ENCODE results near the gene RBP2.

RBP2 gene

DNA sequence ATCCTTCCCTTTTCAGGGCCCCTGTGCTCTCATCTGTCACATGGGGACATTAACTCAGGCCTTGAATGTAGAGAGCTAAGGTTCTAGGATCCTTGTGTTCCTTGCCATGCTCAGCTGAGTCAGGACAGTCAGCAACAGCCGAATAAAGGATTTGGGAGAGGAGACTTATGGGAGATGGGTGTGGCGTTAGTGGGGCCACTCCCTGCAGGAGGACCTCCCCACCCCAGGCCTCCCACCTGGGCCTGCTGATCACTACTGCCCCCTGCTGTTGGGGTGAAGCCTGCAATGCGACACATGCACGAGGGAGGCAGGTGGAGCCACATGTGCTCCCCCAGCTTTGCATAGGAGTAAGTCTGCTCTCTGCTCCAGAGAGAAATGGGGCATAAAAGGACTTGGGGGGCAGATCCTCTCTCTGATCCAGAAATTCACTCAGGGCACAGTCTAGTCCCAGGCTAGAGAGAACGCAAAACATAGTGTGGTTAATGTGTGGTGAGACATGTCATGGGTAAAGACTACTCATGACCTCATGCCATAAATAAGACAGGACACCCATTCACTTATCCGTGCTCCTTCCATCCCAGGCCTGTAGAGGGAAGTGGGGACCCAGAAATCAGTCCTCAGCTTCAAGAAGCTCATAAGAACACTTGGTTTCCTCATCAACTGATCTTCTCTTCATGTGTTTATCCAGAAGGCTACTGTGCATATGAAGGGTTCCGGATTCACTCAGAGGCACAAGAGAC lies 43.9 kb upstream of the RBP2 start:
- no peak for DNase-seq (ENCODE audit: low read depth)
- TF ChIP-seq, protein P1, sequence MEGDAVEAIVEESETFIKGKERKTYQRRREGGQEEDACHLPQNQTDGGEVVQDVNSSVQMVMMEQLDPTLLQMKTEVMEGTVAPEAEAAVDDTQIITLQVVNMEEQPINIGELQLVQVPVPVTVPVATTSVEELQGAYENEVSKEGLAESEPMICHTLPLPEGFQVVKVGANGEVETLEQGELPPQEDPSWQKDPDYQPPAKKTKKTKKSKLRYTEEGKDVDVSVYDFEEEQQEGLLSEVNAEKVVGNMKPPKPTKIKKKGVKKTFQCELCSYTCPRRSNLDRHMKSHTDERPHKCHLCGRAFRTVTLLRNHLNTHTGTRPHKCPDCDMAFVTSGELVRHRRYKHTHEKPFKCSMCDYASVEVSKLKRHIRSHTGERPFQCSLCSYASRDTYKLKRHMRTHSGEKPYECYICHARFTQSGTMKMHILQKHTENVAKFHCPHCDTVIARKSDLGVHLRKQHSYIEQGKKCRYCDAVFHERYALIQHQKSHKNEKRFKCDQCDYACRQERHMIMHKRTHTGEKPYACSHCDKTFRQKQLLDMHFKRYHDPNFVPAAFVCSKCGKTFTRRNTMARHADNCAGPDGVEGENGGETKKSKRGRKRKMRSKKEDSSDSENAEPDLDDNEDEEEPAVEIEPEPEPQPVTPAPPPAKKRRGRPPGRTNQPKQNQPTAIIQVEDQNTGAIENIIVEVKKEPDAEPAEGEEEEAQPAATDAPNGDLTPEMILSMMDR (IDR thresholded peaks at IDR 0.05; ENCODE audit: control insufficient read depth, extremely low read depth, insufficient read depth) = peak; percentile 44
- no peak overlapping the region for H3K4me3 ChIP-seq (ENCODE audit: low read depth, low read length)

DNA sequence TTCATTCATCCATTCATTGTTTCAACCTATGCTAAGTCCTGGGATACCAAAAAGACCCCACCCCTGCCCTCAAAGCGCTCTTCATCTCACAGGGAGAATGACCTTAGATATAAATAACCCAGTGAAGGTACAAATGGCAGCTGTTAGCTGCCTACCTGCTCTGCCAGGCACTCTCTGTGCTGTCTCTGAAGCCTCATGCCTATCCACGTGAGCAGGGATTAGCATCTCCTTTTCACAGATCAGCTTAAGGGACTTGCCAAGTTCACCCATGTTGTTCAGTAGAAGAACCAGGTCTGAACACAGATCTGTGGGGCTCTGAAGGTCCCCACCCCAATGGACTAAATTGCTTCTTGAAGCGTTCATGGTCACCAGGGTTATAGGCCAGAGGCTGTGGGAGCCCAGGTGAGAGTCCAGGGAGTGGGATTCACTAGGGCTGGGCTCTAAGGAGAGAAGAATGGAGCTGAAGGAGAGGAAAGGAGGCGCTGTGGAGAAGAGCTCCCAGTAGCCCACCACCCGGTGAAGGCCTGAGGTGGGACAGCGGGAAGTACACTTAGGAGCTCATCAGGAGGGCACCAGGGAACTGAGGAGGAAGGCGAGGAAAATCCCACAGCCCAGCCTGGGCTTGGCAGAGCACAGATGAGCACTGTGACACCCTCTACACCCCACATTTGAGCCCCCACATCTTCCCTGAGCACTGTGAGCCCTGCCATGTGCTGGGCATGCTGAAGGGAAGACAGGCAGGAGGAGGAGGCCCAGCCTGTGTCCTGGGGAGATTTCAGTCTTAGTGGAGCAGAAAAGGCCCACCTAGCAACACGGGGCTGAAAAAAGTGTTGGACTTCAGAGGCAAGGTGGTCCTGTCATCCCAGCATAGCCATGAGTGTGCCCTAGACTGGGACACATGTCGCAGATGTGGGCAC lies 42.9 kb upstream of the RBP2 start:
- TF ChIP-seq, protein P1 (IDR thresholded peaks at IDR 0.05; ENCODE audit: control insufficient read depth, extremely low read depth, insufficient read depth) = no peak
- DNase-seq (ENCODE audit: low read depth) = no peak
- no peak overlapping the region for H3K4me3 ChIP-seq (ENCODE audit: low read depth, low read length)

DNA sequence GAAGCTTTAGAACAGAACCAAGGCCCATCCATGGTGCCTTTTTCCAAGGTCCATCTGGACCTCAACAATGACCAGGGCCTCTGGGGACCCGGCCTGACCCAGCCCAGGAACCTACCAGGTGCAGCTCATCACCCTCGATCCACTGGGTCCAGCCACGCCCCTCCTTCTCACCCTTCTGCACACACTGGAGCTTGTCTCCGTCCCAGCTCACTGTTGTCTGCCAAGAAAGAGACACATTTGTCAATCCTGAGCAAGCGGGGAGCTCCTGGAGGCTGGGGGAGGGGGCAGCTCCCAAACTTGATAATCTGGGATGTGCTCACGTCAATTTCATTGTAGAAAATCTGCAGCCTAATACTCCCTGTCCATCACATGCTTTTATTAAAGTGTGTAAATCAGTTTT lies 42.0 kb upstream of the RBP2 start:
- DNase-seq (ENCODE audit: low read depth) = no peak
- TF ChIP-seq, protein P1 (IDR thresholded peaks at IDR 0.05; ENCODE audit: control insufficient read depth, extremely low read depth, insufficient read depth) = no peak
- no peak overlapping the region for H3K4me3 ChIP-seq (ENCODE audit: low read depth, low read length)

DNA sequence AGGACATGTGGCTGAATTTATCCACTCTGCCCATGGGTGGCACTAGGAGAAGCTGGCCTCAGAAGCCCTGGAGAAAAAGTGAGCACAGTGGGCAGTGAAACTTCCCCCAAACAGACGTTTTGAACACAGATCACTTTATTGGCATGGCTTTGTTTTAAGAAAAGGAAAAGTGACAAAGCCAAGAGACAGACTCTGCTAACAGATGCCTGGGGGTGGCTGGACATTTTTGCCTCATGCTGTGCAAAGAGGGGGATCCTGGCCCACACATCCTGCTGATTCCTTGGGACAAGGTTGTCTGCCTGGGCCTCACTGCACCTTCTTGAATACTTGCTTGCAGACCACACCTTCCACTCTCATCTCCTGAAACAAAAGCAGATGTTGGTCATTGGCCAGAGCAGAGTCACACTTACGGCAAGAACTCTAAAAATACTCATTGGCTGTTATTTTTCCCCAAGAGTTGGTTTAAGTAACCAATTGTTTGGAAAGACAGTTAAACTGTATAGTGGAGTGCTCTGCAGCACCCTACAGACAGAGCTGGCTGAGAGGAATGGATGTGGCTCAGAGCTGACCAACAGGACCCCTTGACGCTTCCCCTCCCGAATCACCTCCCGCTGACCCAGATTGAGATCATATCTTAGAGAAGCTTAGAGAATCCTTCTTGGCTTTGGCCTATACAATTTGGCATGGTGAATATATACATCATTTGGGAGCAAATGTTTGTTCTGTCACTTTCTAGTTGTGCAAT lies 41.2 kb upstream of the RBP2 start:
- TF ChIP-seq, protein P1 (IDR thresholded peaks at IDR 0.05; ENCODE audit: control insufficient read depth, extremely low read depth, insufficient read depth) = no peak
- DNase-seq (ENCODE audit: low read depth) = no peak
- no peak overlapping the region for H3K4me3 ChIP-seq (ENCODE audit: low read depth, low read length)

DNA sequence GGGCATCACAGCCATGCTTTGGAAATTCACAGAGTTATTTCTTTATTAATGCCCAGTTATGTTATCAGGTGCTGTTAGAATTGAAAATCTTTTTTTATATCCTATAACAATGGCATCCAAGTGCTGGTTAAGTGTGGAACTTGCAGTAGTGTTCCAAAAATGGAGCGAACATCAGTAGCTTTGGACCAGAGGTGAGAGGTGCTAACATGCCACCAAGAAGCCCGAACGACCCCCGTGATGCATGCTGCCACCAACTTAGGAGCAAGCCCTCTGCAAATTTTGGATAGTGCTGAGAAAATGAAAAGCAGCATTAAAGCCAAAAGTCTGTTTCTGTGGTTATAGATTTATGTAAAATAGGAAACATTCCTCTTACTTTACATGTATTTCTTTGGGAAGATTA lies 38.4 kb upstream of the RBP2 start:
- DNase-seq (ENCODE audit: low read depth) = no peak

DNA sequence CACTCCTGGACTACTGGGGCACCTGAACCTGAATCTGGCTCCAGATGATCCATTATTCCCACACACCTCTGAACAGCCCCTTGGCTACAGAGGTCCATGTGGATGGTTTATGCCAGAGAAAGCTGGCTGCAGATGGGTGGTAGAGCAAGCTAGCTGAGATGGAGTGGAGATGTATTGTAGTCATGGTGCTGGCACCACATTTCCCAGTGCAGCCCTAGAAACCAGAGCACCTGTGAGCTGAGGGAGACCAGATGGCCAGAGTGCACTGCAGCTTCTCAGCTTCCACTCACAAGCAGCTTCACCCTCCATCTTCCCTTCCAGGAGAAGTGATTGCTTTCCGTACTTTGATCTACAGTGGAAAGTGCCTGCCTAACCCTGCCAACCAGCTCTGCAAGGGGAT lies 33.3 kb upstream of the RBP2 start:
- DNase-seq (ENCODE audit: low read depth) = no peak
- no peak overlapping the region for H3K4me3 ChIP-seq (ENCODE audit: low read depth, low read length)
- TF ChIP-seq, protein P1 (IDR thresholded peaks at IDR 0.05; ENCODE audit: control insufficient read depth, extremely low read depth, insufficient read depth) = no peak

More for the DNA sequence above, 38.4 kb upstream of the RBP2 start:
- H3K4me3 ChIP-seq (ENCODE audit: low read depth, low read length) = no peak overlapping the region
- TF ChIP-seq, protein P1 (IDR thresholded peaks at IDR 0.05; ENCODE audit: control insufficient read depth, extremely low read depth, insufficient read depth) = no peak

Measured in LNCaP clone FGC (cell line).